IPS-NIHi7 (cell line): ENCODE data around the gene MSI2.

Source experiments
- DNase-seq: peaks from one replicate; pipeline ENCODE4 v3.0.0; 2012; ENCODE audit warnings: mixed read lengths; ENCODE audit errors: extremely low spot score

MSI2 gene

DNA sequence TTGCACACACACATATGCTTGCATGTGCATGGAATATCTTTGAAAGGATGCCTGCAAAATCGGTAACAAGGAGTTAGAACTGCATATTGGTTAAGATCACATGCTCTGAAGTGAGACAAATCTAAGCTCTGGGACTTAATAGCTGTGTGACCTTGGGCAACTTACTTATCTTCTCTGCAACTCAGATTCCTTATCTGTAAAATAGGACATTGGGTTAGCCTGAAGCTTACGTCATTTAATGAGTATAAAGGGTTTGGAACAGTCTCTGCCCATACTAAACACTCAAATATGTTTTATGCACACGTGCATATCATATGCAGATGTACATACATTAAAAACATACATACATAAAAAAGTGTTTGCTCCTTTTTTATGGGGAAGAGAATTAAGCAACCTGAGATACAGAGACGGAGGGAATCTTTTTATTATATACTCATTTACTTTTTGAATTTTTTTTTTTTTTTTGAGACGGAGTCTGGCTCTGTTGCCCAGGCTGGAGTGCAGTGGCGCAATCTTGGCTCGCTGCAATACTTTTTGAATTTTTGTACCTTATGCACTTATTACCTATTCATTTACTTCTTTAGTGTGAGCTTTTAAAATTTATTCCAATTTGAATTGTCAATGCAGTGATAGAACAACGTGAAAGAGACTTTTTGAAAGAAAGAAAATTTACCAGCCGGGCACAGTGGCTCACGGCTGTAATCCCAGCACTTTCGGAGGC is 282.6 kb downstream of the MSI2 start:
- DNase-seq = no peak

DNA sequence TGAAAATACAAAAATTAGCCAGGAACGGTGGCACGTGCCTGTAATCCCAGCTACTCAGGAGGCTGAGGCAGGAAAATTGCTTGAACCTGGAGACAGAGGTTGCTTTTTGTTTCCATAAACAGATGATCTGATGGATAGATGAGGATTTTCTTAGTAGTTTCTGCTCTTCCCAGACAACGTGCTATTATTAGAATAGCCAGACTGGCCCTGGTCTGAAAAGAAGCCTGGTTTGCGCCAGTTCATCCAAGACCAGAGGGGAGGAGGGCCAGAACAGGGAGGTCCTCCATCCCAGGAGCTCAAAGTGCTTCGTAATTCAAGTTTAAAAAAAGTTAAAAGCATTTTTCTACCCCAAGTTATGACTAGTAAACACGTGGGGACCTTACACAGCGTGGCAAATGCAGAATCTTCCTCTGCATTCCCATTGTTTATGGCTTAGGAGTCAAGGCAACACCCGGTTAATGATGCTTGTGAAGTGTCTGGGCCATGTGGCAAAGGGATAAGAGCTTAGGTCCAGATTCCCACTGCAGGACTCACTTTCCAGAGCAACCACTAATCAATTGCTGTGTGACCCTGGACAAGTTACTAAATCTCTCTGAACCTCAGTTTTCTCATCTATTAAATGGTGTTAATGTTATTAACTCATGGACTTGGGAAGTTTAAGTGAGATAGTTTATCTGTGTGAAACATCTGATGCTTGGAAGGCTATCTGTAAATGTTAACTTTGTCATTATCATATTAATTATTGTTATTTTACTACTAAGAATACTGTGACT is 283.4 kb downstream of the MSI2 start:
- DNase-seq = no peak

DNA sequence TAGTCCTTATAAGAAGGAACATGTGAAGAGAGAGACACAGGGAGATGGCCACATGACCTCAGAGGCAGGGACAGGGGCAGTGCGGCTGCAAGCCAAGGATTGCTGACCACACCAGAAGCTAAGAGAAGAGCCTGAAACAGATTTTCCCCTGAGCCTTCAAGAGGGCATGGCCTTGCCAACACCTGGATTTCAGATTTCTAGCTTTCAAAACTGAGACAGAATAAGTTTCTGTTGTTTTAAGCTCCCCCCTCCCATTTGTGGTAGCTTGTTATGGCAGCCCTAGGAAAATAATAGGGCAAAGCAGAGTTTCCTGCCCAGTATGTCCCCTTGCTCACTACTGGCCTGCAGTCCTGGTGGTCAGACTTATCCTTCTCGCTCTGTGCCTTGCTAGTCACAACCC is 284.3 kb downstream of the MSI2 start:
- DNase-seq = no peak

GRCh38 chr17:57541049-57541448 is 284.7 kb downstream of the MSI2 start:
- no peak for DNase-seq

DNA sequence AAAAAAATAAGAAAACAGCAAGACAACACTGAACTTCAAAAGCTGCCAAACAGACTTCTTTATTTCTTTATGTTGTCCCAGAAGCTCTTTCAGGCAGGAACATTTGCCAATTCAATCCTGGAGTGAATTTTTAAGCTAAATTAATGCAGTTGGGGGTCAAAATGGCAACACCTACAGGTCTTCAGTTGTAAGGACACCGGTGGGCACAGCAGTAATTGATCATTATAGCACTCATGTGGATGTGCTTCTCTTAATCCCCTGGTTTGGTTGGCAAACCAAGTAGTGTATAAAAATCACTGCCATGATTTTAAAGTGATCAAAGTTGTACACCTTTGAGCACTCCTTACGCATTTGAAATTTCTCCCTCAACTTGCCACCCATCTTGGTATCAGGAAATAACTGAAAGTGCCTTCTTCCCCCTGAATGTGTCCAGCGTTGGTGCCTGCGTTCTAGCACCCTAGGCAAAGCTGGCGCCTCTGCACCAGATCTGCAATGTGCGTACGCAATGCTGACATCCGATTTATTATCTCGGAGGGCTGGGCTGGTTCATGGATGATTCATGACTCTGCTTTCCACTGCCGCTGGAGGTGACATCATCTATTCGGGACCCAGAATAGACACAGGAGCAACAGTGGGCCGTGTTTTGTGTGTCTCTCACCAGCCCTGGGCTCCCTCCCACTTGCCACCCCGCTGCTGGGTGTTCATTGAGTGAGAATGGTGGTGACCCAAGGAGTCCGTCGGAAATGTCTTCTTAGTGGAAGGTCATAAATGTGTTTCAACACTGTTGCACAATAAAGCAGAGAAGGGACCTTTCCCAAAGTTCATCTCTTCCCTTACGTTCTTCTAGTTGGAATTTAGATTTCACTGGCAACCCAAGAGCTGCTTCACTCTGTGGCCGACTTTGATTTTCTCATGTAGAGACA is 285.4 kb downstream of the MSI2 start:
- DNase-seq = no peak

DNA sequence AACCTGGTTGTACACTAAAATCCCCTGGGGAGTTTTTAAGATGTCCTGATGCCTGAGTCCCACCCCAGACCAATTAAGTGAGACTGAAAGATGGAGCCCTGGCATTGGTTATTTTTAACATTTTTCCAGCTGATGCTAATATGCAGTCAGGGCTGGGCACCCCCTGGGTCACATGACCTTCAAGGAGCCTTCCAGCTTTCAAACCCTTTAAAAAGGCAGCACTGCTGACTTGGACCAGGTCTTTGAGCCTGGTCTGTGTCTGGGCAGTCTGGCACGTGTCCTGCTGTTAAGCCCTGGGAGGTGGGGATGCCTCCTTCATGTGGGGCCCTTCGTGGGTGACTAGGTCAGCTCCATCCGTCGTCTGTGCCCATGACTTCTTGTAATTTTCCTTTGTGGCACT is 286.2 kb downstream of the MSI2 start:
- no peak for DNase-seq

GRCh38 chr17:57543230-57543629 is 286.9 kb downstream of the MSI2 start:
- no peak for DNase-seq

- no peak for DNase-seq
These were observed 288.1 kb downstream of the MSI2 start for GRCh38 chr17:57544401-57544800.

DNA sequence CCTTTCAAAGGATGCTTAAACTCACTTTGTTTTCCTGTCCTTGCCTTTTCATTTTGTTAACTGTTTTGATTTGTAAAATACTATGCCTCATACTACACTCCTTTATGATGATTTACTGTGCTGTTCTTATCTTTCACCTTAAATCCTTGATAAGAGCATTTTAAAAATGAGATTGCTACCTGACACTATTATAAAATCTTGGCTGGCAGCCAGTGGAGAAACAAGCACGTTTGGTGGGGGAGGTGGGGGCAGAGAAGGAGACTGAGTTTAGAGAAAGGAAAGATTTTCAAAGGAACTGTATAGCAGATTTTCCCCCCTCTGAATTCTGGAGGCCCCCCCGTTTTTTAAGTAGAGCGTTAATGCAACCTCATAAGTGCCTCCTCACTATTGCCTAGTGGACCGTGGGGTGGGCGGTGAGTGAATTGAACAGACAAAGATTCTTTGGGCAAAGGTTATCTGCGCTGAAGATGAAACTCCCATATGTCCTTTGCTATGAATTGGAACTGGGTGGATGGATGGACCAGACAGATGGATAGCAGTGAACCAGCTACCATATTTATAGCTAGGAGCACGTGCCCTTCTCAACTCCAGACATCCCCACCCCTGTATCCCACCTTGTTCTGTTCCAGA is 288.6 kb downstream of the MSI2 start:
- no peak for DNase-seq

- DNase-seq = no peak
These were observed 289.5 kb downstream of the MSI2 start for GRCh38 chr17:57545731-57546342.

GRCh38 chr17:57548421-57549410 is 292.4 kb downstream of the MSI2 start:
- no peak for DNase-seq

DNA sequence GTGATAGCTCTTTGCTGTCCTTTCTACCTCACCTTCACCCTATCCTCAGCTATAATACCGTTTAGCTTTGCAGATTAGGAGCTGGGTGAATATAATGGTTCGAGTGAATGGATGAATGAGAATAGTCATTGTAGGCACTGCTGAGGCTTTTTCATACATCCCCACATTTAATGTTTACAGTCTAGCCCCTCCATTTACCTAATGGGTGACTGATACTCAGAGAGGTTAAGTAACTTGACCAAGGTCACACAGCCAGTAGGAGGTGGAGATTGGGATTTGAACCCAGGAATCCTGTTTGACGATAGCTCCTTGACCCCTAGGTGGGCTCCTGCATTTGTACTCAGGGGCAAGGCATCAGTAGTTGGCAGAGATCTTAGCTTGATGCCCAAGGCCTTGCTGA is 293.1 kb downstream of the MSI2 start:
- DNase-seq = no peak

DNA sequence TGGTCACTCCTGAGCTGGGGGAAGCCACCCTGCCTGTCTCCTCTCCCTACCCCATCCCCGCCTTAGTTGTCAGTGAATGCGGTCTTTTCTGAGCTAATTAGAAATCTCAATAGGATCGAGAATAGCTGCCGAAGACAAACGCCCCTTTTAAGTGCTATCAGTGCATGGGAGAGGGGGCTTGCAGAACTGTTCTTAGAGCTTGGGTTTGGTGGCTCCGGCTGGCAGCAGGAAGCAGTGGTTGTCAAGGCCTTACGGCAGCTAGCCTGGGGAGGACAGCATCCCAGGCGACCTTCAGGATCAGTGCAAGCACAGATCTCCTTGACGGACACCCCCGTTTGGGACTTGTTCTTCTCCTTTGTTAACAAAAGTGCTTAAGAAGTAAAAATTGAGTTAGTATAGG is 293.7 kb downstream of the MSI2 start:
- DNase-seq = no peak

DNA sequence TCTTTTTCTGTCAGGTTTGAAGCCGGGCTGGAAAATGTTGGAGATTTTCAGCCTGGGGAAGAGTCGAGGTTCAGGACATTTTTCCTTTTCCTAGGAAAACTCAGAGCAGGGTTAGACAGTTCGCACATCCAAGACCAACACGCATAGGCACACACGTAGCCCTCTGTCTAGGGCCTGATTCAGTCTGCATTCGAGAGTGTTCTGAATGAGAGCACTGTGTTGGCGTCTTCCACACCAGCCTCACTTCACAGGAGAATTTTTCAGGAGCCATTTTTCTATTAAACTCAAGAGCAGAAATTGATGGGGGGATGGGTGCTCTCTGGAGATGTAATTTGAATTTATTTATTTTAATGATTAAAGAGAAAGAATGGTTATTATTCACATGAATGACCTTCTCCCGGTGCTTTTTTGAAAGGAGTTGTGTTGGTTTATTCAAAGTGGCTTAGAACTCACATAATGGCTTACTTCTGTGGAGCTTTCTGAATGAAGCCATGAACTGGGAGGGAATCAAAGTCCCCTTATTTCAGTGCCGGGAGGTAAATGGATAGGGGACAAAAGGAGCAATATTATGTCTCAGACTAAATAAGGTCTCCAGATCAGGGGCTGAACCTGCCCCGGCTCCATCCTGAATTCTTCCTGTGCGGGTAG is 294.5 kb downstream of the MSI2 start:
- DNase-seq = no peak

DNA sequence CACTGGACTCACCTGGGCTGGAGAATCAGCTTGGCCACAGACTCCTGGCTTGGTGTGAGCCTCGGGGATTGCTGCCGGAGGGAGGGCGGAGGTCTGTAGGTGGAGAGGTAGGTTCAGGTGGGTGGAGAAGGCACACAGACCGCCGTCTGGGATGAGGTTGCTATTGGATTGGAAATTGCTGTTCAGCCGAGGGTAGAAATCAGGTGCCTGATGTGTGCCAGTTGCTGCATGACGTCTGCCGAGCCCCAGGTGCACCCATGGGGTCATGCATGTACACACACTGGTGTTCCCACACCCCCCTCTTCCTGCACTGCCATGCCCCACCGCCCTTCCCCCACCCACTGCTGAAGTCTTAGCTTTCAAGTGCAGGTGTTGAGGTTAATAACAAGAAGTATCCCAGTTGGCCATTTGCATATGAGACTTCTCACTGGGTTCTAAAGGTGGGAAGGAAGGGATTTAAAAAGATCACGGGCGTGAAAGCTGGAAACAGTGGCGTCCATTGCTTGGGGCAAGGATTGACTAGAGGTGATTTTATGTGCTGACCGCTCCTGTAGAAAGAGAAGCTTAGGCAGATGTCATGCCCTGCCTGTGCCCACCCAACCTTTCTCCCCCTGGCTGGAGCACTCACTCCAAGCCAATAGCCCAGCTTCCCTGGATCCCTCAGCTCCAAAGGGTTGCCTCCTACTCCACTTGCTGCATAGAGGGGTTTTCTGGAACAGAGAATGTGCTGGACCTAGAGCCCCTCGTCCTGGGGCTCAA is 295.2 kb downstream of the MSI2 start:
- DNase-seq = no peak

GRCh38 chr17:57552114-57552624 is 295.8 kb downstream of the MSI2 start:
- peak; percentile 83 for DNase-seq

GRCh38 chr17:57553526-57553925 is 297.2 kb downstream of the MSI2 start:
- DNase-seq = no peak

- DNase-seq = peak; percentile 61
These were observed 297.9 kb downstream of the MSI2 start for GRCh38 chr17:57553991-57554825.
